Urinary bladder (tissue), 4 donors: ENCODE results near the gene LIN7C. TPM values are rescaled to one million over a fixed set of nuclear protein-coding genes. Genes with fewer than 3 reads are reported as not detected.

Experiments
- DNase-seq: peaks from one replicate; pipeline ENCODE4 v3.0.0-alpha.2; 2015; ENCODE audit errors: extremely low spot score
- H3K27ac ChIP-seq: one replicate; pipeline ENCODE4 v1.5.1; 2013; ENCODE audit warnings: low read depth, mild to moderate bottlenecking, moderate library complexity
- H3K36me3 ChIP-seq: one replicate; pipeline ENCODE4 v1.6.1; 2013; ENCODE audit warnings: mild to moderate bottlenecking, moderate library complexity; ENCODE audit not compliant: insufficient read depth
- H3K4me1 ChIP-seq: one replicate; pipeline ENCODE4 v1.6.1; 2013; ENCODE audit warnings: mild to moderate bottlenecking, moderate library complexity; ENCODE audit not compliant: insufficient read depth
- H3K4me3 ChIP-seq: one replicate; pipeline ENCODE4 v1.5.1; 2013; ENCODE audit warnings: low read depth, low read length
- WGBS: extraction: QIAGEN DNeasy Blood & Tissue Kit; methylation state at CpG from one replicate; pipeline ENCODE4 v1.1.7; 2013; 5-methylcytosine and 5-hydroxymethylcytosine counted together
- polyA plus RNA-seq: library from polyadenylated mRNA; stranded (reverse); fragments of 200-250 nt; gene quantifications from one replicate; pipeline ENCODE4 v1.2.3, GENCODE V29; 2013
- total RNA-seq: library from RNA; depleted of rRNA; stranded (reverse); fragments of >200 nt; gene quantifications from one replicate; pipeline ENCODE4 v1.2.3, GENCODE V29; 2014
- donor health status: healthy with polysubstance abuse.
- donor health status: healthy.

LIN7C gene
- total and polyA plus RNA-seq, 2 donors, result 6.8 to 93.1 TPM

- WGBS, result 93% methylated on average over 1 of the region's 1 CpG
- no peak overlapping the region for H3K4me3 ChIP-seq
- peaks cover 2% of the 10 kb centered on the region for H3K36me3 ChIP-seq
- no peaks in the 10 kb centered on the region for H3K4me1 ChIP-seq
- H3K27ac ChIP-seq, result no peak overlapping the region
- DNase-seq, result no peak
Observed at GRCh38 chr11:27497911-27498310, 8.7 kb downstream of the LIN7C start.

GRCh38 chr11:27497284-27497866 lies 9.2 kb downstream of the LIN7C start:
- no peak for DNase-seq
- H3K4me1 ChIP-seq, result no peaks in the 10 kb centered on the region
- no peak overlapping the region for H3K4me3 ChIP-seq
- no peak overlapping the region for H3K27ac ChIP-seq
- H3K36me3 ChIP-seq, result peaks cover 2% of the 10 kb centered on the region

GRCh38 chr11:27496461-27496860 lies 10.1 kb downstream of the LIN7C start:
- 18% methylated on average over 1 of the region's 1 CpG for WGBS
- no peak overlapping the region for H3K27ac ChIP-seq
- peaks cover 2% of the 10 kb centered on the region for H3K36me3 ChIP-seq
- DNase-seq, result no peak
- H3K4me1 ChIP-seq, result no peaks in the 10 kb centered on the region
- no peak overlapping the region for H3K4me3 ChIP-seq

- Histone ChIP-seq H3K4me1 (no peaks in the 10 kb centered on the region), H3K27ac (no peak overlapping the region), H3K36me3 (peaks cover 2% of the 10 kb centered on the region), H3K4me3 (no peak overlapping the region)
- no peak for DNase-seq
- WGBS, result 93% methylated on average over 1 of the region's 1 CpG
Observed at GRCh38 chr11:27495710-27496300, 10.8 kb downstream of the LIN7C start.

GRCh38 chr11:27489092-27489491 lies 17.5 kb downstream of the LIN7C start:
- Histone ChIP-seq H3K36me3 (peaks cover under 1% of the 10 kb centered on the region), H3K27ac (no peak overlapping the region), H3K4me3 (no peak overlapping the region), H3K4me1 (no peaks in the 10 kb centered on the region)
- WGBS, result 89% methylated on average over 5 of the region's 5 CpGs
- no peak for DNase-seq

GRCh38 chr11:27487706-27488105 lies 18.9 kb downstream of the LIN7C start:
- no peaks in the 10 kb centered on the region for H3K4me1 ChIP-seq
- no peak overlapping the region for H3K27ac ChIP-seq
- 67% methylated on average over 6 of the region's 6 CpGs for WGBS
- no peaks in the 10 kb centered on the region for H3K36me3 ChIP-seq
- no peak for DNase-seq
- no peak overlapping the region for H3K4me3 ChIP-seq

- no peak overlapping the region for H3K27ac ChIP-seq
- 39% methylated on average over 4 of the region's 4 CpGs for WGBS
- H3K4me1 ChIP-seq, result no peaks in the 10 kb centered on the region
- DNase-seq, result peak; percentile 63
- no peak overlapping the region for H3K4me3 ChIP-seq
- H3K36me3 ChIP-seq, result no peaks in the 10 kb centered on the region
Observed at GRCh38 chr11:27485930-27486773, 20.4 kb downstream of the LIN7C start.

- 95% methylated on average over 2 of the region's 2 CpGs for WGBS
- no peak for DNase-seq
- no peaks in the 10 kb centered on the region for H3K4me1 ChIP-seq
- no peaks in the 10 kb centered on the region for H3K36me3 ChIP-seq
- H3K27ac ChIP-seq, result no peak overlapping the region
- no peak overlapping the region for H3K4me3 ChIP-seq
Observed at GRCh38 chr11:27482793-27483192, 23.8 kb downstream of the LIN7C start.

GRCh38 chr11:27481992-27482391 lies 24.6 kb downstream of the LIN7C start:
- no peak for DNase-seq
- no peaks in the 10 kb centered on the region for H3K4me1 ChIP-seq
- H3K4me3 ChIP-seq, result no peak overlapping the region
- 92% methylated on average over 4 of the region's 4 CpGs for WGBS
- no peak overlapping the region for H3K27ac ChIP-seq
- H3K36me3 ChIP-seq, result no peaks in the 10 kb centered on the region

- WGBS, result 65% methylated on average over 2 of the region's 2 CpGs
- Histone ChIP-seq H3K27ac (no peak overlapping the region), H3K36me3 (no peaks in the 10 kb centered on the region), H3K4me3 (no peak overlapping the region), H3K4me1 (no peaks in the 10 kb centered on the region)
- no peak for DNase-seq
Observed at GRCh38 chr11:27477831-27478230, 28.7 kb downstream of the LIN7C start.

- Histone ChIP-seq H3K27ac (no peak overlapping the region), H3K4me3 (no peak overlapping the region), H3K36me3 (no peaks in the 10 kb centered on the region), H3K4me1 (no peaks in the 10 kb centered on the region)
- DNase-seq, result no peak
Observed at GRCh38 chr11:27477243-27477642, 29.3 kb downstream of the LIN7C start.

- WGBS, result 94% methylated on average over 5 of the region's 5 CpGs
- DNase-seq, result no peak
- no peak overlapping the region for H3K27ac ChIP-seq
- no peak overlapping the region for H3K4me3 ChIP-seq
- H3K36me3 ChIP-seq, result no peaks in the 10 kb centered on the region
- H3K4me1 ChIP-seq, result no peaks in the 10 kb centered on the region
Observed at GRCh38 chr11:27475622-27476021, 30.9 kb downstream of the LIN7C start.

- no peak for DNase-seq
- WGBS, result 5% methylated on average over 9 of the region's 9 CpGs
- H3K27ac ChIP-seq, result no peak overlapping the region
Observed at GRCh38 chr11:27473017-27473406, 33.6 kb downstream of the LIN7C start.

GRCh38 chr11:27472398-27473016 lies 34.1 kb downstream of the LIN7C start, which contains the start of gene LGR4:
TSS of gene LGR4 (minus strand) at chr11:27472790. CDS start at chr11:27472302, 488 bp downstream.
- WGBS, result under 1% methylated on average over 57 of the region's 57 CpGs
- Histone ChIP-seq H3K36me3 (no peaks in the 10 kb centered on the region), H3K27ac (peak within 1 kb of the TSS; percentile 81), H3K4me1 (no peaks in the 10 kb centered on the region), H3K4me3 (peak within 1 kb of the TSS; percentile 95)
- DNase-seq, result peak; percentile 94

More at GRCh38 chr11:27473017-27473406, 33.6 kb downstream of the LIN7C start:
- no peaks in the 10 kb centered on the region for H3K4me1 ChIP-seq
- H3K36me3 ChIP-seq, result no peaks in the 10 kb centered on the region
- no peak overlapping the region for H3K4me3 ChIP-seq
